NCI-H1436 (cell line): ENCODE measurements around the gene ARID1B.

Source experiments
- DNase-seq: peaks from one replicate; lab custom pipeline; 2025; lab: John Stamatoyannopoulos, UW

Gene ARID1B

GRCh38 chr6:156852858-156853216, 75.7 kb downstream of the ARID1B start:
- DNase-seq, result no peak

- DNase-seq, result no peak
These were observed 76.6 kb downstream of the ARID1B start for GRCh38 chr6:156853733-156854132.

- no peak for DNase-seq
These were observed 77.4 kb downstream of the ARID1B start for GRCh38 chr6:156854466-156855161.

GRCh38 chr6:156857573-156857972, 80.4 kb downstream of the ARID1B start:
- DNase-seq, result no peak

GRCh38 chr6:156859686-156860085, 82.5 kb downstream of the ARID1B start:
- no peak for DNase-seq

- DNase-seq, result no peak
These were observed 85.5 kb downstream of the ARID1B start for GRCh38 chr6:156862711-156863110.

GRCh38 chr6:156863504-156863903, 86.3 kb downstream of the ARID1B start:
- no peak for DNase-seq

GRCh38 chr6:156864557-156864956, 87.4 kb downstream of the ARID1B start:
- no peak for DNase-seq

GRCh38 chr6:156865019-156865629, 87.9 kb downstream of the ARID1B start:
- no peak for DNase-seq

GRCh38 chr6:156866220-156867015, 89.2 kb downstream of the ARID1B start:
- DNase-seq, result no peak

GRCh38 chr6:156867121-156867520, 89.9 kb downstream of the ARID1B start:
- no peak for DNase-seq

GRCh38 chr6:156868385-156868784, 91.2 kb downstream of the ARID1B start:
- DNase-seq, result no peak

- DNase-seq, result no peak
These were observed 92.8 kb downstream of the ARID1B start for GRCh38 chr6:156869980-156870398.

GRCh38 chr6:156870924-156871539, 93.9 kb downstream of the ARID1B start:
- DNase-seq, result no peak

GRCh38 chr6:156872903-156873302, 95.7 kb downstream of the ARID1B start:
- DNase-seq, result no peak

GRCh38 chr6:156873654-156874380, 96.6 kb downstream of the ARID1B start:
- DNase-seq, result no peak

GRCh38 chr6:156875062-156875461, 97.9 kb downstream of the ARID1B start:
- no peak for DNase-seq

GRCh38 chr6:156876302-156876701, 99.1 kb downstream of the ARID1B start:
- no peak for DNase-seq

- DNase-seq, result no peak
These were observed 100.1 kb downstream of the ARID1B start for GRCh38 chr6:156877126-156877863.

- no peak for DNase-seq
These were observed 101.5 kb downstream of the ARID1B start for GRCh38 chr6:156878681-156879080.

- DNase-seq, result no peak
These were observed 102.0 kb downstream of the ARID1B start for GRCh38 chr6:156879186-156879585.
